CD4-positive, alpha-beta T cell treated with Interleukin-2 at 100 ng/mL for 4 hours (primary cell): Measurements from ENCODE around the gene GRID1.

ENCODE experiments used
- DNase-seq: peaks from one replicate; pipeline ENCODE4 v3.0.0-alpha.2; 2020; ENCODE audit warnings: low spot score

The GRID1 gene

DNA sequence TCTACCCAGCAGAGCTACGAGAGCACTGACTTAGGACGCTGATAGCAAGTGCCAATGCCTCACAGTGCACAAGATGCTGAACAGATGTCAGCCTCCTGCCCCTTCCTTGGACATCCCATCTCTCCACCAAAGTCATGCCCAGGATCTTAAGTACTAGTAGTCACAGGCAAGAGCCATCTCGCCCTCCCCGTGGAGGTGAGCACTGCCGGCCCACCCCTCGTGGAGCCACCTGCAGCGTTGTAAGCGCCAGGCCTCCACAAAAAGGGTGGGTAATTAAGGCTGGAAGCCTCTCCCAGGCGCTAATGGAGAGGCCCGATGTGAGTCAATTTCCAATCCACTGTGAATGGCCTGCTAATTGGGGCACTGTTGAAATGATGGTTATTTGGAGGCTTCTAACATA lies 156.2 kb downstream of the GRID1 start:
- DNase-seq, result no peak

DNA sequence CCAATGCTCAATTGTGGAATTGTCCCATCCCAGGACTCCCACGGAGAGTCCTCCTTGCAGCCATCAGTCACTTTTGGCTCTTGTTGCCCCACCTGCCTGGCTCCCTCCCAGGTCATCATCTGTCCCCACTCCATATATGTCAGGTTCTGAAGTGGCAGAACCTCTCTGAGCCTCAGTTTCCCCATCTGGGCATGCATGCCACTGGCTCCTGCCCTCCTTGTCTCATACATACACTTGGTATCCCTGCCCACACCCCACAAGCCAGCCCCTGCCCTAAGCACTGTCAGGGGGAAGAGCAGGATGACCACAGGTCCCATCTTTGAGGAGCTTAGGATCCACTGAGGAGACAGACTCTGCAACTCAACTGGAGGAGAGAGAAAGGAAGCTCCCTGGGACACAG lies 156.9 kb downstream of the GRID1 start:
- no peak for DNase-seq

- DNase-seq, result no peak
Observed at GRCh38 chr10:86207226-86207625, 159.4 kb downstream of the GRID1 start.

DNA sequence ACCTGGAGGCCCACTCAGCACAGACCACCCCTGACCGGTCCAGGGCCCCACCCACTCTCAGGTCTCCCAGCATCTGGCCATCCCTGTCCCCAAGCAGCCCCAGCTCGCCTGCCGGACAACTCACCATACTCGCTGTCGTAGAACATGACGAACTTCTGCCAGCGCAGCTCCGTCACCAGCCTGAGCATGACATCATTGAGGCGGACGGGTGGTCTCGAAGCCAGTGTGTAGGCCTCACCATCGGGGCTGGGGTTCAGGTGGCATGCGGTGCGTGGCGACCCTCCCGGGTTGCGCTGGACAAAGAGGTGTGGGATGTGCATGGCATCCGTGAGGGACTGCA lies 160.4 kb downstream of the GRID1 start:
- no peak for DNase-seq

GRCh38 chr10:86205306-86206239 lies 161.0 kb downstream of the GRID1 start:
- no peak for DNase-seq

GRCh38 chr10:86204421-86205305 lies 161.9 kb downstream of the GRID1 start:
- no peak for DNase-seq

DNA sequence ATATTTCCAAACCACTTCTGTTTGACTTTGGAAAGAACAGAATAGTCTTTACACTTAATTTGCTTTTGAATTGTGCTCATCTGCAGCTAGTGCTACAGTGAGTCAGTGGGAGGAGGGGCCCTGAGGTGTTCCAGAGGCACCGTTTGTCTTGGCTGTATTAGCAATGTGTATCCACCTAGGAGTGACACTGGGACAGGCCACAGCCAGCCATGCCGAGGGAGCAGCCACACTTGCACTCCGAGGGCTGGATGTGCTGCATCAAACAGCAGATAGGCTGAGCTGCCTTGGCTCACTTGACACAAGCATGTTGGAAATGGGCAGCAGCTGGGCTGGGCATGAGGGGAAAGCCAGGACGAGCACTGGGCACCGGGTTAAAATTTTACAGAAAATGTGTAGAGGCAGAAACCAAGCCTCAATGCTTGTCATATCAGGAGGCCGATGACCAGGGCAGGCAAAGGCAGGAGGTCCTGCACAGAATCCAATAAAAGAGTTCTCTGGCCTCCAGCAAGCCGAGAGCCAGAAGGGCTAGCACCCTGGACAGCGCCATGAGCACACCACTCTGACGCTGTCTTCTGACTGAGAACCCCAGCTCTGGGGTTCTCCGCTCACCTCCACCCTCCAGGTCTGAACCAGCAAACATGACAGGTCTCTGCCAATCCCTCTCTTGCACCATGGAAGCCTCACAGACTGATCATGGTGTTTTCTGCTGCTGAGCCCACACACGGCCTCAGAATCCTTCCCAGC lies 163.3 kb downstream of the GRID1 start:
- no peak for DNase-seq

- DNase-seq, result no peak
Observed at GRCh38 chr10:86202226-86202735, 164.3 kb downstream of the GRID1 start.

GRCh38 chr10:86200867-86201266 lies 165.7 kb downstream of the GRID1 start:
- DNase-seq, result no peak

DNA sequence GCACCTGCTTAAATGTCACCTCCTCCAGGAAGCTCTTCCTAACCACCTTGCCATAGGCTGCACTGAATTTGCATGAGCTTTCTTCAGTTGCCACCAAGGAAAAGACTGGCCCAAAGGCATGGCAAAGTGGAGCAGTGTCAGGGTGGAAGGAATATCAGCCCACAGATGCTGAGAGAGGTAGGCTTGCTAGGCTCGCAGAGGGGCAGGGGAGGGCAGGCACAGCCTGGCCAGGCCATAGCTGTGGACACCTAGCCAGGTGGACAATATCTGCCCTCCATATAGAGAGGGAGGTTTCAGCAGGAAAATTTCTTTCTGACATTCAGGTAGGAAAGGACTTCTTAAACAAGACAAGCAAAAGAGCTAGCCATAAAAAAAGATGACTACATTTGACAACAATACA lies 166.3 kb downstream of the GRID1 start:
- DNase-seq, result no peak

GRCh38 chr10:86199041-86199440 lies 167.6 kb downstream of the GRID1 start:
- DNase-seq, result no peak

GRCh38 chr10:86198271-86198670 lies 168.3 kb downstream of the GRID1 start:
- DNase-seq, result no peak

- no peak for DNase-seq
Observed at GRCh38 chr10:86197166-86197790, 169.3 kb downstream of the GRID1 start.

GRCh38 chr10:86195521-86196157 lies 171.0 kb downstream of the GRID1 start:
- DNase-seq, result no peak

- DNase-seq, result no peak
Observed at GRCh38 chr10:86194684-86195083, 171.9 kb downstream of the GRID1 start.

DNA sequence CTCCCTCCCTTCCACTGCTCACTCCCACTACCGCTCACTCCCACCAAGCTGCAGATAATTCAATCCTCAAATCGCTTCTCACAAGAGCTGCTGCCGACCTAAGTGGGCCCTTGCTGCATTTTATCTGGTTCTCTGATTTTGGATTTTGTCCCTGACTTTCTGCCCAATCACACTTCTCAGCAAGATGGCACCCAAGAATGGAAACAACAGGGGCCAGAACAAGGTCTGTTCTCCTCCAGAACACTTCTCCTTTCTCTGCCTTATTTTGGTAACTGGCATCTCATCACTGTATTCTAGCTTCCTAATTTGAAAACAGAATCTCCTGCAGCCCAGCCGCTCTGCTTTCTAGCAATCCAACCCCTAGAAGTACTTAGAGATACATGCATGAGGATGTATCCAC lies 172.8 kb downstream of the GRID1 start:
- DNase-seq, result no peak

DNA sequence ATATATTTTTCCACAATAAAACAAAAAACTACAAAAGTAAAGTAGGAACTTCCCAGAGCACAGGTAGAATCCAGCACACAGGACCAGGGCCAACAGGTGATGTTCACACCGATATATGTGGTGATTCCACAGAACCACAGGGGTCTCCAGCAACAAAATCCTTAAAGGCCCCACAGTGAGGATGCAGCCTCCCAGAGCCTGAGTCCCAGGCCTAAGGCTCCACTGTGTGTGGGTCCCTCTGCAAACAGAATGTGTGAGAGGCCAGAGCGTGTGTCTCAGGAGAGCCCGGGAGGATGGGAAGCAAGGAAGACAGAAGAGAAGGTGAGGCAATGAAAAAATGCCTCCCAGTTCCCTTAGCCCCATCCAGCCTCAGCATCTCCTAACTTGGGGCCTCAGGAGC lies 173.9 kb downstream of the GRID1 start:
- no peak for DNase-seq

- no peak for DNase-seq
Observed at GRCh38 chr10:86192147-86192546, 174.4 kb downstream of the GRID1 start.

GRCh38 chr10:86191686-86192085 lies 174.9 kb downstream of the GRID1 start:
- DNase-seq, result no peak

GRCh38 chr10:86191166-86191565 lies 175.4 kb downstream of the GRID1 start:
- no peak for DNase-seq

DNA sequence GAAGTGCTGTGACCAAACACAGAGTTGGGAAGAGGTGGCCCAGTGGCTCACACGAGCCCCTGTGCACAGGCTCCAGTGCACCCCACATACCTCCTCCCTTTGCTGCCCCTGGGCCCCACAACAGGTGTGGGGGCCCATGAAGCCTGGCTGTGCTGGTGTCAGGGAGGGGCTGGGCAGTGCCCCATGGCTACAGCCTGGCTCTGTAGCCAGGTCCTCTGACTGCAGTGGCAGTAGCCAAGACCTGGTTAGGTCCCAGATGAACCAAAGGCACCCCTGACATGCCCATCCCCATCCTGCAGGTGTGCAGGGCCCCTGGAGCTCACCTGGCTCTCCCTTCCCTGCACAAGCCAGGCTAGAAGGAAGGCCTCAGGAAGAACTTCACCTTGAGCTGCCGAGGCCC lies 176.3 kb downstream of the GRID1 start:
- no peak for DNase-seq
